ENCODE measurements around the gene HIGD1B. TPM values are rescaled to one million over a fixed set of nuclear protein-coding genes. Genes with fewer than 3 reads are reported as not detected.

HIGD1B gene
- total and polyA plus RNA-seq, 2 of the 4 experiments (the other 2 are of a cell fraction) = not detected

- 100% methylated on average over 1 of the region's 10 CpGs; no CpG with 5 or more reads in 1 of the 2 experiments for WGBS, 2 experiments (ENCODE audit: extremely low coverage in 2 of 2, insufficient read length in 1 of 2)
- DNase-seq = no peak
- CTCF ChIA-PET = interaction anchor here (0.6 kb wide), 1 partner anchor 16 kb away, joined by 6 read pairs; no protein-coding TSS in a partner anchor
Measured at GRCh38 chr17:44804302-44805089, 43.2 kb upstream of the HIGD1B start.

More at GRCh38 chr17:44804302-44805089, 43.2 kb upstream of the HIGD1B start:
- H2AK9ac ChIP-seq (replicated peaks; ENCODE audit: low read depth, low read length, poor library complexity) = peak overlapping the region; percentile 15
- no peak overlapping the region for H2BK5ac ChIP-seq (ENCODE audit: low read depth, low read length, poor library complexity, severe bottlenecking)
- no peak overlapping the region for H3K14ac ChIP-seq (replicated peaks; ENCODE audit: low read depth, low read length)
- dilution Hi-C loops (cut with HindIII; ENCODE audit: low sequenced_read_pairs, unreplicated experiment) (no loop called here), in situ Hi-C loops (cut with MboI; ENCODE audit: low sequenced_read_pairs) (no loop called here), intact Hi-C loops (cut with micrococcal nuclease) (no loop called here)
- BruUV-seq (replicated peaks) = no TSS peak
- H3K4me2 ChIP-seq (ENCODE audit: low read depth, low read length) = no peak overlapping the region
- no peak overlapping the region for H3K27ac ChIP-seq (ENCODE audit: insufficient read depth, low read length)
- no peak overlapping the region for H3K23ac ChIP-seq (ENCODE audit: low read depth, low read length)
- H2AFZ ChIP-seq (replicated peaks; ENCODE audit: low read length, poor library complexity) = no peak overlapping the region
- no peak overlapping the region for H3K9ac ChIP-seq (ENCODE audit: low read depth, low read length)
- TF ChIP-seq CHD1 (IDR thresholded peaks at IDR 0.05; ENCODE audit: low read depth, low read length) (no peak), SMC3 (IDR thresholded peaks at IDR 0.05; ENCODE audit: low read depth, low read length) (no peak), FOS (IDR thresholded peaks at IDR 0.05; ENCODE audit: low read depth, low read length) (no peak), MAZ (IDR thresholded peaks at IDR 0.05; ENCODE audit: borderline replicate concordance, low read depth, low read length) (no peak), MXI1 (IDR thresholded peaks at IDR 0.05; ENCODE audit: borderline replicate concordance, low read depth, low read length) (no peak)
- H3K9me1 ChIP-seq (ENCODE audit: insufficient read depth, low read length) = peaks cover 14% of the 10 kb centered on the region
- no peaks in the 10 kb centered on the region for H3K27me3 ChIP-seq (ENCODE audit: control insufficient read depth, insufficient read depth, low read length)
- ATAC-seq (ENCODE audit: low read depth) = no peak
- no peak overlapping the region for H4K91ac ChIP-seq (ENCODE audit: insufficient read depth, low read depth, low read length)
- H3K4me3 ChIP-seq (ENCODE audit: insufficient read depth, low read depth, low read length) = no peak overlapping the region
- H3K4me1 ChIP-seq (ENCODE audit: control insufficient read depth, insufficient read depth, low read length) = peaks cover 5% of the 10 kb centered on the region
- no peak overlapping the region for H3K4ac ChIP-seq (ENCODE audit: low read depth, low read length)
- no peak overlapping the region for H4K8ac ChIP-seq (ENCODE audit: low read depth in 2 of 2, low read length in 2 of 2)
- peak overlapping the region; percentile 48; the same call in 1 of the 2 replicates for H2AK5ac ChIP-seq (ENCODE audit: low read depth, low read length)
- H4K20me1 ChIP-seq (ENCODE audit: insufficient read depth, low read length) = peaks cover 18% of the 10 kb centered on the region
- peaks cover 23% of the 10 kb centered on the region for H3K36me3 ChIP-seq (ENCODE audit: control insufficient read depth, insufficient read depth, low read length)
- no peak overlapping the region for H3K18ac ChIP-seq (ENCODE audit: low read depth, low read length)
- H2BK120ac ChIP-seq (ENCODE audit: low read depth, low read length) = no peak overlapping the region
- no peak overlapping the region for H3K56ac ChIP-seq (ENCODE audit: extremely low read depth, insufficient read depth, low read length)
- H4K5ac ChIP-seq (ENCODE audit: low read depth, low read length) = no peak overlapping the region
- POLR2A ChIA-PET (ENCODE audit: unreplicated experiment) = no interaction called here
- H2BK15ac ChIP-seq (ENCODE audit: low read depth, low read length) = no peak overlapping the region
- H2BK20ac ChIP-seq (ENCODE audit: low read depth, low read length) = no peak overlapping the region
- no peaks in the 10 kb centered on the region for H3K9me3 ChIP-seq (ENCODE audit: control insufficient read depth, insufficient read depth, low read length)
- peaks cover 35 to 88% of the 10 kb centered on the region in 2 experiments for H3K79me1 ChIP-seq (ENCODE audit: low read depth in 1 of 2, low read length in 2 of 2)

Measured in IMR-90 (cell line).